SW480 (cell line): ENCODE measurements around the gene HNRNPAB.
"Not testable (repeated sequence)": the region's sequence is repeated elsewhere in the genome, so short reads cannot be mapped to it uniquely, and the experiment has no call there.

ENCODE experiments used
- DNase-seq: peaks from one replicate; pipeline ENCODE4 v3.0.0-alpha.2; 2016; ENCODE audit warnings: low spot score

Gene HNRNPAB

DNA sequence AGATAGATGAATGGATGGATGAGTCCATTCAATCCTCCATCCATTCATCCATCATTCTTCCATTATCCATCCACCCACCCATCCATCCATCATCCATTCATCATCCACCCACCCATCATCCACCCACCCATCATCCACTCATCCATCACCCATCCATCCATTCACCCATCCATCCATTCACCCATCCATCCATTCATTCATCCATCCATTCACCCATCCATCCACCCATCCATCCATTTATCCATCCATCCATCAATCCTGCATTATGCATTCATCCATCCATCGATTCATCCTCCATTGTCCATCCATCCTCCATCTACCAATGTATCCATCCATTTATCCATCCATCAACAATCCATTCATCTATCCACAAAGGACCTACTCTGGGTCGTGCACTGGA is 41.1 kb downstream of the HNRNPAB start:
- no peak for DNase-seq

DNA sequence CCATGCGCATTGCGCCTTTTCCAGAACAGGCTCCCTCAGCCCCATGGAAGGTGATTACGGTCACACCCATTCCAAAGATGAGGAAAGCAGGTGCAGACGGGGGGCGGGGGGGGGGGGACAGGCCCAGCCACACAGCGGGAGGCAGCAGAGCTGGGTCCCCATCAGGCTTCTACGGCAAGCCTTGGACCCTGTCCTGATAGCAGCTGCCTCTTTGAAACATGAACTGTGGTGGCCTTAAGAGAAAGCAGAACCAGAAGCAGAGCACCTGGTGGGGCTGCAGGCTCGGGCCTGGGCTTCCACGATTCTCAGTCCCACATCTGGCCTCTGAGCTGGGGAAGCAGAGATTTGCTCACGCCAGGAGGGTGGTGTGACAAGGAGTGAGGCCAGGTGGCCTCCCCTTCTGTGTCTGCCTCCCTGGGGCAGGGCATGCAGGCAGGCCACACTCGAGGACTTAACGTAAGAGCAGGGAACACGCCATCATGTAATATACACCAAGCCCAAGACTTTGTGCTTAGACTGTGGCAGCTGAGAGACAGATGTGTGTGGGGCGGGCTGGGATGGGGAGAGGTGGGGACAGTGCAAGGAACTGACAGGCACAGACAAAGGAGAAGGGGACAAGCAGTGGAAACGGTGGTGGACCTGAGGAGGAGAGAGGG is 42.4 kb downstream of the HNRNPAB start:
- DNase-seq = no peak

GRCh38 chr5:178247481-178248456 is 43.4 kb downstream of the HNRNPAB start:
- no peak for DNase-seq

GRCh38 chr5:178248750-178249149 is 44.4 kb downstream of the HNRNPAB start:
- no peak for DNase-seq

- DNase-seq = no peak
Observed at GRCh38 chr5:178249191-178249989, 45.1 kb downstream of the HNRNPAB start.

- DNase-seq = no peak
Observed at GRCh38 chr5:178250263-178250662, 45.9 kb downstream of the HNRNPAB start.

GRCh38 chr5:178252258-178252657 is 47.9 kb downstream of the HNRNPAB start:
- no peak for DNase-seq

DNA sequence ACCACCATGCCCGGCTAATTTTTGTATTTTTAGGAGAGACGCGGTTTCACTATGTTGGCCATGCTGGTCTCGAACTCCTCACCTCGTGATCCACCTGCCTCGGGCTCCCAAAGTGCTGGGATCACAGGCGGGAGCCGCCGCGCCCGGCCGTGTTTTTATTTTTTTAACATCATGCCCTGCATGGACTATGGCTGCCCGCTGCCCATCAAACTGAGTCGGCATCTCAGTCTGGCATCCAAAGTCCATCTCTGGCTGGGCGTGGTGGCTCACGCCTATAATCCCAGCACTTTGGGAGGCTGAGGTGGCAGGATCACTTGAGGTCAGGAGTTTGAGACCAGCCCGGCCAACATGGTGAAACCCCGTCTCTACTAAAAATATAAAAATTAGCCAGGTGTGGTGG is 49.3 kb downstream of the HNRNPAB start:
- DNase-seq = not testable (repeated sequence)

DNA sequence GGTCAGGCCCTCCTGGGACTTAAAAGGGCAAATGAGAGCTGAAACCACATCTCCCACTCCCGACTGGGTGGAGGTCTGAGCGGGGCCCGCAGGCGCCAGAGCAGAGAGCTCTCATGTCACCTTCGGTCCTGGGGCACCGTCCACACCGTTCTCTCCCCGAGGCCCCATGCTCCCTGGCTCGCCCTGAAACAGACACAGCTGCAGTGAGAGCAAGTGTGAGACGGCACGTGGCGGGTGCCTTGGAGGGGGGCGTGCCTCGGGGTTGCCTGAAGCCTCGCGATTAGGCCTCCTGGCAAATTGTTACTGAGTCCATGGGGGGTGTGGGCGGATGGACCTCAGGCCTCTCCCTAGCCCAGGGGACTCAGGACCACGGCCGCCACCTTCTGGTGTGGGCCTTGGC is 52.4 kb downstream of the HNRNPAB start:
- no peak for DNase-seq

DNA sequence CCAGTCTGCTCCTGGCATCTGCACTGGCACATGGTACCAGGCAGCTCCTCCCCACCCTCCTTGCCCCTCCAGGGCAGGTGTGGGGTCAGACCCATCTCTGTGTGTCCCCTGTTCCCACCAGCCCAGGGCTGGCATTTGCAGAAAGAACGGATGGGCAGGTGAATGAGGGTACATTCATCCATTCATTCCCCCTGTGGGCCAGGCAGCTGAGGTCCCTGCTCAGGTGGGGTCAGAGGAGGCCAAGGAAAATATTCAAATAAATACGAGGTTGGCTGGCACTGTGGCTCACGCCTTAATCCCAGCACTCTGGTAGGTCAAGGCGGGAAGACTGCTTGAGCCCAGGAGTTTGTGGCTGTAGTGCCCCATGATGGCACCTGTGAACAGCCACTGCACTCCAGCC is 53.3 kb downstream of the HNRNPAB start:
- DNase-seq = no peak

- no peak for DNase-seq
Observed at GRCh38 chr5:178259623-178260536, 55.5 kb downstream of the HNRNPAB start.
